GM19395 (cell line): ENCODE results near the gene KRT79.
"Not testable (repeated sequence)": the region's sequence is repeated elsewhere in the genome, so short reads cannot be mapped to it uniquely, and the experiment has no call there.

Source experiments
- ATAC-seq: cut with Tn5 transposase; IDR thresholded peaks from one replicate; pipeline ENCODE4 v1.9.1; 2021; ENCODE audit warnings: mild to moderate bottlenecking, moderate library complexity; ENCODE audit not compliant: unreplicated experiment

Gene KRT79

DNA sequence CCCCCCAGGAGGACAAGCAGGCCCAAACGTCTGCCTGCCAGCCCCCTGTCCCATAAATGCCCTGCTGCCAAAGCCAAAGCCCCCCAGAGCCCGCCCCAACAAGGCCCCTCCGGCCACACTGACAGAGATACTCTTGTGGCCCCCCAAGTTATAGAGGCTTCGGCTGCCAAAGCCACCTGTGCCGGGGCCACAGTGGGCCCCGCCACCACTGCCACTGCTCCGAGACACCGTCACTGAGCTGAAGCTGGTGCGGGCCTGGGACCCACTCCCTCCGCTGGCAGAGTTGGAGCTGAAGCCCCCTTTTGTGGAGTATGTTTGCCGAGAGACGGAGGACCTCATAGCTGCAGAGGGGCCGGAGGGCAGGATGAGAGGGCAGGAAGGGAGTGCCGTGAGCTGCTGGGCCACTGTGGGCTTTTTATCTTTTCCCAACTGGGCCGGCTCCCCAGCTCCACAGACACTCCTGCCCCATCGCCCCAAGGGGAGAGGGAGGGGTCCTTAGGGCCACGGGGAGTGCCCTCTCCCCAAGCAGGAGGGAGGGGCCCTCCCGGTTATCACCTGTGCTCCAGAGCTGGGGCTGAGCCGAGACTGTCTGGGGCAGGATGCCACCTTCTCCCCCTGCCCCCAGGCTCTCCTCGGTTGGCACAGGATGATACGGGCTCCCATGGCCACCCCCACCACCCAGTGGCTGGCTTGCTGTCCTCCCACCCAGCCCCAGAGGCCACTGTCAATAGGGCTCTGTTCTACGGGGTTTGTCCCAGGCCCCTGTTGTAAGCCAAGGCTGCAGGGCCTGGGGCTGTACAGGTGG, at the start of gene KRT79:
Gene KRT79, minus strand, starts transcription at position 390 of the 805 bp plus-strand sequence. Its CDS starts 51 bp downstream, at position 339.
- ATAC-seq: no peak

- ATAC-seq: not testable (repeated sequence)
These were observed 46.4 kb upstream of the KRT79 start for GRCh38 chr12:52880499-52880898.

- ATAC-seq: no peak
These were observed 45.6 kb upstream of the KRT79 start for GRCh38 chr12:52879394-52880351.

GRCh38 chr12:52878507-52879393, 44.6 kb upstream of the KRT79 start:
- ATAC-seq: no peak

- ATAC-seq: no peak
These were observed 43.1 kb upstream of the KRT79 start for GRCh38 chr12:52877242-52877641.

- no peak for ATAC-seq
These were observed 42.3 kb upstream of the KRT79 start for GRCh38 chr12:52876372-52876771.

- no peak for ATAC-seq
These were observed 40.7 kb upstream of the KRT79 start for GRCh38 chr12:52874573-52875435.

DNA sequence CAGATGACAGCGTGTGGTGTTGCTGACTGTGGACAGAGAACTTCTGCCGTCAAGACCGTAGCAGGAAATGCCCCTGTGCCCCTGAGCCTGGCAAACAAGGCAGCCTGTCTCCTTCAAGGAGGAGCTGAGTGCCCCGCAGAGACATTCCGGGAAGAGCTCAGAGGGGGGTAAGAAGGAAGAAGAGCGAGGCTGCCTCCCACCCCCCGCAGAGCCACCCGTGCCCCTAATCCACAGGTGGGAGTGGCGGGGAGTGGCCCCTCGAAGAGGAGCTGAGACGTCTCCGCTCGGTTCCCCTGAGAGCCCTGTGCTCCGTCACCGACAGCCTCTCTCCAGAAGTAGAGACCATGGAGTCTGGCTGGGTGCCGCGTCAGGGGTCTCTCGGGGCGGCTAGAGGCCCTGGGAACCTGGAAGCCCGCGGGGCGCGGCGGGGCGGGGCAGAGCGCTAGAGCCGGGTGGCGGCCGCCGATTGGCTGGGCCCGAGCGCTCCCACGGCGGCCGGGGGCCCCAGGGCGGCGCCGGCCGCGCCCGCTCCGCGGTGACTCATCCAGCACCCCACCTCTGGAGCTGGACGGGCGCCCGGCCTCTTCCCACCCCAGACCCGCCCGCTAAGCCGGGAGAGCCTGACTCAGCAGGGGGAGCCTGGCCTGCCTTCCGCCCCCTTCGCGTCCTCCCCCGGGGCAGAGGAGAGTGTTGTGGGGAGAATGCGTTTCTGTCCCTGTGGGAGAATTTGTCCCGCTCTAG, 39.9 kb upstream of the KRT79 start:
- no peak for ATAC-seq

DNA sequence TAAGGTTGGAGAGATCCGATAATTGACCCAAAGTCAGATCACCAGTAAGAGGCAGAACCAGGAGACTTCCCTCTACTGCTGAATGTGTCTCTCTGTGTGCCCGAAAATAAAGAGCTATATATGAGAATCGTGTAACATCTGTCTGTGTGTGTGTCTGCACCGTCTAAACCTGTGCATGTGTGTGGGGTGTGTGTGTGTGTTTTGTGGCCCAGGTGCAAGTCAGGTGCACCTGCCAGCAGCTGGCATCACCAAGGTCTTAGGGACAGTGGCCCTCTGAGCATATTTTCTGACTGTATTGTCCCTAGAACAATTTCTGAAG, 39.4 kb upstream of the KRT79 start:
- no peak for ATAC-seq

- ATAC-seq: no peak
These were observed 38.7 kb upstream of the KRT79 start for GRCh38 chr12:52872644-52873389.

GRCh38 chr12:52871291-52872039, 37.4 kb upstream of the KRT79 start:
- ATAC-seq: no peak

- no peak for ATAC-seq
These were observed 36.5 kb upstream of the KRT79 start for GRCh38 chr12:52870361-52871290.

GRCh38 chr12:52867642-52868041, 33.5 kb upstream of the KRT79 start:
- no peak for ATAC-seq

GRCh38 chr12:52867152-52867551, 33.0 kb upstream of the KRT79 start:
- ATAC-seq: no peak

DNA sequence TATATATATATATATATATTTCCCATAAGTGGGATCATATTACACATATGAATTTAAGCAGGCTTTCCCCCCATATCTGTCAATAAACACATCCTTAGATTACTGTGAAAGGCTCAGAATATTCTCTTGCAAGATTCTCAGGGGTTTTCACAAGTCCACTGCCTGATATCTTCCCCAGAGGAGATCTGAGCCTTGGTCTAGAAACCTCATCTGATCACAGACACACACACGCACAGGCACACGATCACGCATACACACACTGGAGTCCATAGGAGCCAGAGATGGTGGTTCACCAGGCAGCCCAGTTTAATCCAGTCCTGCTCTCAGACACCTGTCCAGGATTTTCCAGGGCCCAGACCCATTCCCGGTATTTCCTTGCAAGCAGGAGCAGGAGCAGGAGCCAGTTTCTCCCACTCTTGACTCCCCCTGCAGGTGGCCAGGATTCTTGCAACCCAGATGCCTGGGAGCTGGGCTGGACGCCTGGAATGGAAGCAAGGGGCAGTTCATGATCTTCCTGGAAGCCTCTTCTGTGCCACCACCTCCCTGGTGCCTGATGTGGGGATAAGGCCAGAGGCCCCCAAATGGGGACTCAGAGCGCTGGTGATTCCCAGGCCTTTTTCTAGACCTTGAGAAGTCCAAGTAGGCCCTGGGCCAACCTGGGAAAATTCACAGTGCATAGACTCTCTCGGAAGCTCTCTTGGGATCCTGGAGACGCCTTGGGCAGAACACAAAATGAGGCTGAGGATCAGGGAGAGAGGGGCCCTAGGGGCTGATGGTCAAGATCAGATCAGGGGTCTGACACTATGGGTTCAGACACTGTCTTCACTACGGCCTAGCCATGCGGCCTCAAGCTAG, 31.2 kb upstream of the KRT79 start:
- no peak for ATAC-seq

GRCh38 chr12:52862023-52862422, 27.9 kb upstream of the KRT79 start:
- ATAC-seq: no peak
